Measurements from ENCODE around the gene TWSG1.
"Not testable (repeated sequence)": the region's sequence is repeated elsewhere in the genome, so short reads cannot be mapped to it uniquely, and the experiment has no call there.

TWSG1 gene

DNA sequence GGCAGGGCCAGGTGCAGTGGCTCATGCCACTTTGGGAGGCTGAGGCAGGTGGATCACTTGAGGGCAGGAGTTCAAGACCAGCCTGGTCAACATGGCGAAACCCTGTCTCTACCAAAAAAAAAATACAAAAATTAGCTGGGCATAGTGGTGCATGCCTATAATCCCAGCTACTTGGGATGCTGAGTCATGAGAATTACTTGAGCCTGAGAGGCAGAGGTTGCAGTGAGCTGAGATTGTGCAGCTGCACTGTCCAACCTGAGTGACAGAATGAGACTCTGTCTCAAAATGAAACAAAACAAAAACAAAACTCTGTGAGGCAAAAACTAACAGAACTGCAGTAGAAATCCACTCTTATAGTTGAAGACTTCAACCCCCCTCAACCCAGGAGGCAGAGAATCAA lies 38.7 kb downstream of the TWSG1 start:
- DNase-seq; in situ Hi-C loops (cut with HindIII; ENCODE audit: low pct_ligation_motif_present, low pct_unique_long_range_greater_than_20kb, low sequenced_read_pairs): not testable (repeated sequence)

DNA sequence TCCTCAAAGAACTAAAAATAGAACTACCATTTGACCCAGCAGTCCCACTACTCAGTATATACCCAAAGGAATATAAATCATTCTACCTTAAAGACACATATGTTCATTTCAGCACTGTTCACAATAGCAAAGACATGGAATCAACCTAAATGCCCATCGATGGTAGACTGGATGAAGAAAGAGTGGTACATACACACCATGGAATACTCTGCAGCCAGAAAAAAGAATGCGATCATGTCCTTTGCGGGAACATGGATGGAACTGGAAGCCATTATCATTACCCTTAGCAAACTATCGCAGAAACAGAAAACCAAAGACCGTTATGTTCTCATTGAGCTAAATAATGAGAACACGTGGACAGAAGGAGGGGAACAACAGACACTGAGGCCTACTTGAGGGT lies 44.5 kb downstream of the TWSG1 start:
- no peak for DNase-seq
- in situ Hi-C loops (cut with HindIII; ENCODE audit: low pct_ligation_motif_present, low pct_unique_long_range_greater_than_20kb, low sequenced_read_pairs) = no loop called here

GRCh38 chr18:9380101-9380500 lies 45.5 kb downstream of the TWSG1 start:
- DNase-seq = no peak
- in situ Hi-C loops (cut with HindIII; ENCODE audit: low pct_ligation_motif_present, low pct_unique_long_range_greater_than_20kb, low sequenced_read_pairs) = no loop called here

DNA sequence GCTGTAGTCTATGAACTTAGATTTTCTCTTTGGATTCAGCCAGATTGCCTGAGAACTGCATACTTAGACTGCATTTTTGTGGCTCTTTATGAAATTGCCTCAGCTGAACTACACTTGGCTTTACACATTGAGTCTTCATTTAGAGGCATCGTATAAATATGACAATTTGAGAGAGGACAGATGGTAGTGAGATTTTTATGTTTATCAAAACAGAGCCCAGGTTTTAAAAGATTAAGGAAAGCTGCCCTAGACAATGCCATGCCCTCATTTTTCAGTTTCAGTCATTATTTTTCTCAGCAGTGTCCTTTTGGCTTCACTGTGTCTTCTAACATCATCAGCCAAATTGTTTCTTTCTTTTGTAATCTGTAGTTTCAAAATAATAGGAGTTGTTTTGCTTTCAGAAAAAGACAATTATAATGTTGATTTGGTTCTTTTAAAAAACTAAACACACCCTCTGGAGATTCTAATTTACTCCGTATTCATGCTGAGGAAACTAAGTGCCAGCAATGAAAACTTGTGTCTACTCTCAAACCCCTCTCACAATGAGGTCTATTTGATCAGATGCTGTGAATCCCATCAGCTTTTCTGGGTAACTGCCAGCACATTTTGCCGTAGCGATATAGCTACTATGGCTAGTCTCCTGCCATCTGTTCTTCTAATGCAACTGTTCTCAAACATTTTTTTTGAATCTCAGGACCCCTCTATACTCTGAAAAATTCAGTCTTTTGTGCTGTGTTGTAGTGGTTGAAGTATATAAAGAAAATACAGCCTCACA lies 46.2 kb downstream of the TWSG1 start:
- no peak for DNase-seq
- in situ Hi-C loops (cut with HindIII; ENCODE audit: low pct_ligation_motif_present, low pct_unique_long_range_greater_than_20kb, low sequenced_read_pairs) = no loop called here

DNA sequence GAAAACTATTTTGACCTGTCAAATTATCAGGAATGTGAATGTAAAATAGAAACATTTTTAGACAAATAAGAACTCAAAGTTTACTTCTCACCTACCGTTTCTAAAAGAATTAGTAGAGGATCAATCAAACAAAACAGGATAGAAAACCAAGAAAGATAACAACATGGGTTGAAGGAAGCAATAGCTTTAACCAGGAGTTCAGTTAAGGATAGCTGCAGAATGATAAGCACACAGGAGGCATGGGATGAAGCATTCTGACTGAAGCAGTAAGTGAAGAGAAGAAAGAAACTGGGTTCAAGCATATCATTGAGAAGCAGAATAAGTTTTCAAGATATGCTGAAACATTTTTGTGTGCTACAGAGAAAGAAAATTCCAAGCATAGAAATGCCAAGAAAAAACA lies 52.3 kb downstream of the TWSG1 start:
- in situ Hi-C loops (cut with HindIII; ENCODE audit: low pct_ligation_motif_present, low pct_unique_long_range_greater_than_20kb, low sequenced_read_pairs) = no loop called here
- DNase-seq = no peak

- in situ Hi-C loops (cut with HindIII; ENCODE audit: low pct_ligation_motif_present, low pct_unique_long_range_greater_than_20kb, low sequenced_read_pairs) = no loop called here
- DNase-seq = no peak
Observed at GRCh38 chr18:9387891-9388290, 53.3 kb downstream of the TWSG1 start.

GRCh38 chr18:9389706-9390105 lies 55.1 kb downstream of the TWSG1 start:
- no peak for DNase-seq
- in situ Hi-C loops (cut with HindIII; ENCODE audit: low pct_ligation_motif_present, low pct_unique_long_range_greater_than_20kb, low sequenced_read_pairs) = no loop called here

DNA sequence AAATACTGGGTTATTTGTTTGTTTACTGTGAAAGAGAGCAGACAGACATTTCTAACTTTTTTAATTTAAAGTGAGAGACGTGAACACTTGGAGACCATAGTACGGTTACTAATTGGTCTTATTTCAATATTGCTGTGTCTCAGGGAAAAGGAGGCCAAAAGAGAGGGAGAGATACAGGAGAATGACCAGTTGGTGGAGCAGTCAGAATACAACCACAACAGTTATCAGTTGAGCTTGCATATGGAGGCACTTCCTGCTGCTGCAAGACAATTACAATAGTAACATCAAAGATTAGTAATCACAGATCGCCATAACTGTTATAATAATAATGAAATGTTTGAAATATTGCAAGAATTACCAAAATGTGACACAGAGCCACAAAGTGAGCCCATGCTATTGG lies 58.2 kb downstream of the TWSG1 start:
- in situ Hi-C loops (cut with HindIII; ENCODE audit: low pct_ligation_motif_present, low pct_unique_long_range_greater_than_20kb, low sequenced_read_pairs) = no loop called here
- peak; percentile 17 for DNase-seq

DNA sequence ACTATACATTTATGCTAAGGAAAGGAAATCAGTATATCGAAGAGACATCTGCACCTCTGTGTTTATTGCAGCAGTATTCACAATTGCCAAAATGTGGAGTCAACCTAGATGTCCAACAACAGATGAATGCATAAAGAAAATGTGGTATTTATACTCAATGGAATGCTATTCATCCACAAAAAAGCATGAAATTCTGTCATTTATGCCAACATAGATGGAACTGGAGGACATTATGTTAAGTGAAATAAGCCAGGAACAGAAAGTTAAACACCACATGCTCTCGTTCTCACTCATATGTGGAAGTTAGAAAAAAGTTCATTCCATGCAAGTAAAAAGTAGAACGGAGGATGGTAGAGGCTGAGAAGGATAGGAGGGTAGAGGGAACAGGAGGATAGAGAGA lies 59.5 kb downstream of the TWSG1 start:
- no peak for DNase-seq
- in situ Hi-C loops (cut with HindIII; ENCODE audit: low pct_ligation_motif_present, low pct_unique_long_range_greater_than_20kb, low sequenced_read_pairs) = no loop called here

DNA sequence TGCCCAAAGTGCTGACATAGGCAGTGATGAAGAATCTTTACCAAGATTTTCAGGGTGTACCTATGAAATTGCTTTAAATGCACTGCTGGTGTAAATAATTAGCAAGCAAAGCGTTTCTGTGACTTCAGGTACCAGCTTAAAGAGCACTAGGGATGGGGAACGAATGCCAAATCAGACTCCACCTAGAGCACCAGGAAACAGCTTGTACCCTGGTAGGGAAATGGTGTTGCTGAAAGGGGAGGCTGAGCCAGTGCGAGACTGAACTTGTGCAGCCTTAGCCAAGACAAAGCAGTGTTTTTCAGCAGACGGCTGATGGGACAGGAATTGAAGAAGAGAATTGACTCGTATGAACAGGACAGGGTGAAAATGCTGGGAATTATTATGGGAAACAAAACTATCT lies 65.6 kb downstream of the TWSG1 start:
- in situ Hi-C loops (cut with HindIII; ENCODE audit: low pct_ligation_motif_present, low pct_unique_long_range_greater_than_20kb, low sequenced_read_pairs) = no loop called here
- DNase-seq = no peak

GRCh38 chr18:9401176-9401575 lies 66.6 kb downstream of the TWSG1 start:
- in situ Hi-C loops (cut with HindIII; ENCODE audit: low pct_ligation_motif_present, low pct_unique_long_range_greater_than_20kb, low sequenced_read_pairs) = no loop called here
- no peak for DNase-seq

GRCh38 chr18:9402358-9403007 lies 67.9 kb downstream of the TWSG1 start:
- in situ Hi-C loops (cut with HindIII; ENCODE audit: low pct_ligation_motif_present, low pct_unique_long_range_greater_than_20kb, low sequenced_read_pairs) = not testable (repeated sequence)

GRCh38 chr18:9403795-9404564 lies 69.4 kb downstream of the TWSG1 start:
- in situ Hi-C loops (cut with HindIII; ENCODE audit: low pct_ligation_motif_present, low pct_unique_long_range_greater_than_20kb, low sequenced_read_pairs) = no loop called here
- no peak for DNase-seq

More at GRCh38 chr18:9402358-9403007, 67.9 kb downstream of the TWSG1 start:
- DNase-seq = not testable (repeated sequence)

DNA sequence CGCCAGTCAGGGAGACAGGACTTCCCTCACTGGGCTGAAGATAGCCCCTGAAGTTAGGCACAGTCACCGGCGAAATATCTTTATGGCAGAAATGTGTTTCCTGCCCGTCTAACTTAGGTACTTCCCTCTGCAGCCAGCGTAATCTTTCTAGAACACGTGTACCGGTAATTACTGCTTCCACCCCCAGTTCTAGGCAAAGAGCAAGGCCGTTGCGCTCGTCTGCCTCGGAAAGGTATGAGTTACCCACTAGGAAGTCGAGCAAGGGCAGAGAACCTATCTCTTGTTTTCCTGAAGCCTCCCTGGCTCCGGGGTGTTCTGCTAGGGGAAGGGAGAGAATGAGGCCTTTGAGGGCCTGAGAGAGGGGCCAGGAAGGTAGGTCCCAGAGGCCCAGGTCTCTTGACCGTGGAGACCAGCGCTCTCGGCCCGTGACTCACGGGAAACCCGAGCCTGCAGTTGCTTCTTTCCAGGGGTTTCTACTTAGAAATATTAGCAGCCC lies 70.0 kb downstream of the TWSG1 start:
- in situ Hi-C loops (cut with HindIII; ENCODE audit: low pct_ligation_motif_present, low pct_unique_long_range_greater_than_20kb, low sequenced_read_pairs) = no loop called here
- DNase-seq = no peak

- in situ Hi-C loops (cut with HindIII; ENCODE audit: low pct_ligation_motif_present, low pct_unique_long_range_greater_than_20kb, low sequenced_read_pairs) = no loop called here
- DNase-seq = no peak
Observed at GRCh38 chr18:9405130-9405529, 70.6 kb downstream of the TWSG1 start.

DNA sequence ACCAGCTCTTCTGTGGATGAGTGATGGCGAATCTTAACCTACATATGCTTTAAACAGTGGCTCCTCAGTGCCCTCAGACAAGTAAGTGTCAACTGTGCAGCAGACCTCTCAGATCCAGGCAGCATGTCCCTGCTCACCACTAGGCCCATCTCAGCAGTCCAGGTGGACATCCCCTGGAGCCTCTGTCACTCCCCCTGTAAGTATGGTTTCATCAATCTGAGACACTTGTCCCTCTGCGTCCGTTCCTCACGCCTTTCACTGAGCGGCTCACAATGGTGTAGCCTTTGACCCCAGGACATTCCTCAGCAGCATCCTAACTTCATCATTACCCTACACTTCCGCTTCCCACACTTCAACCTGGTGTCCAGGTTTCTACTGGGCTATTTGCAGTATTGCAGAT lies 71.4 kb downstream of the TWSG1 start:
- in situ Hi-C loops (cut with HindIII; ENCODE audit: low pct_ligation_motif_present, low pct_unique_long_range_greater_than_20kb, low sequenced_read_pairs) = no loop called here
- DNase-seq = no peak

DNA sequence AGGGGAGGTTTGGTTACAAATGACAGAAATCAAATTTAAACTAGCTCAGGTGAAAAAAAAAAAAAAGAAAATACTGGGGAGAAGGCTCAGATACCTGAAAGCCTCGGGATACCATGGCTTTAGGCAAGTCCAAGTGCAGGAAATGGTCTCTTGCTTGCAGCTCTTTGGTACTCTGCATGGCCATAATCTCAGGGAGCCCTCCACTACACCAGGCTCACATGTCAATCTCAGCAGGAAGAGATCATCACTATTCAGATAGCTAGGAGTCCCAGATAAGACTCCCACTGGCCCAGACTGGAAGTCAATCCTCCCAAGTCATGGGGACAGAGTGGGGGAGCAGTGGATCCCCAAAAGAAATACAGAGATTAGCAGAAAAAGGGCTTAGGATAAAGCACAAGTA lies 75.9 kb downstream of the TWSG1 start:
- DNase-seq = no peak
- in situ Hi-C loops (cut with HindIII; ENCODE audit: low pct_ligation_motif_present, low pct_unique_long_range_greater_than_20kb, low sequenced_read_pairs) = no loop called here

GRCh38 chr18:9413576-9413975 lies 79.0 kb downstream of the TWSG1 start:
- in situ Hi-C loops (cut with HindIII; ENCODE audit: low pct_ligation_motif_present, low pct_unique_long_range_greater_than_20kb, low sequenced_read_pairs) = no loop called here
- peak; percentile 92 for DNase-seq

- in situ Hi-C loops (cut with HindIII; ENCODE audit: low pct_ligation_motif_present, low pct_unique_long_range_greater_than_20kb, low sequenced_read_pairs) = no loop called here
- DNase-seq = no peak
Observed at GRCh38 chr18:9416563-9417072, 82.0 kb downstream of the TWSG1 start.

All from ACHN (cell line).